HepG2 (cell line): ENCODE data around the gene MIA3. TPM values are rescaled to one million over a fixed set of nuclear protein-coding genes. Genes with fewer than 3 reads are reported as not detected.

ENCODE experiments used
- AKAP8 ChIP-seq: sonication (generic); formaldehyde crosslinking; IDR thresholded peaks from 2 replicates; pipeline ENCODE4 v1.5.1; 2020; ENCODE audit warnings: mild to moderate bottlenecking, missing genetic modification reagents
- GTF2F1 ChIP-seq: fragments of 150-350 bp; IDR thresholded peaks from 2 replicates; pipeline ENCODE4 v1.6.1; 2014; ENCODE audit warnings: low read length
- KAT8 ChIP-seq: IDR thresholded peaks from 2 replicates; pipeline ENCODE4 v1.6.1; 2016; ENCODE audit warnings: missing genetic modification reagents, missing compliant biosample characterization
- KDM1A ChIP-seq: IDR thresholded peaks from 2 replicates; pipeline ENCODE4 v1.6.1; 2016; ENCODE audit warnings: missing compliant biosample characterization
- KMT2A ChIP-seq: sonication (generic); formaldehyde crosslinking; IDR thresholded peaks from 2 replicates; pipeline ENCODE4 v1.4.0; 2020; ENCODE audit warnings: missing genetic modification reagents
- POLR2AphosphoS2 ChIP-seq: IDR thresholded peaks from 2 replicates; pipeline ENCODE4 v1.6.1; 2011; ENCODE audit warnings: low read depth, low read length, improper control_type of control experiment
- SNAI1 ChIP-seq: sonication (generic); formaldehyde crosslinking; IDR thresholded peaks from 2 replicates; pipeline ENCODE4 v1.5.0; 2020; ENCODE audit warnings: mild to moderate bottlenecking, missing genetic modification reagents, borderline replicate concordance
- ZBTB44 ChIP-seq: sonication (generic); formaldehyde crosslinking; IDR thresholded peaks from 2 replicates; pipeline ENCODE4 v1.4.0; 2020; ENCODE audit warnings: missing genetic modification reagents
- ZBTB8A ChIP-seq: sonication (generic); formaldehyde crosslinking; IDR thresholded peaks from 2 replicates; pipeline ENCODE4 v1.4.0; 2020; ENCODE audit warnings: mild to moderate bottlenecking, low read depth, missing genetic modification reagents, borderline replicate concordance
- ZNF543 ChIP-seq: sonication (generic); formaldehyde crosslinking; IDR thresholded peaks from 2 replicates; pipeline ENCODE4 v1.4.0; 2020; ENCODE audit warnings: mild to moderate bottlenecking, missing genetic modification reagents
- polyA plus RNA-seq, 8 experiments: library from polyadenylated mRNA; depleted of rRNA in 3 of 8; stranded (reverse) in 7 of 8; unstranded in 1 of 8; fragments of >200 nt; fragmentation: Illumina TruSeq in 4 of 8; extraction: Trizol in 4 of 8; gene quantifications; 2 replicates each; pipeline versions ENCODE4 v1.2.1 to v1.2.3, GENCODE V29; 2011 to 2016; ENCODE audit warnings: low read depth in 4 of 8, missing spikeins in 1 of 8, mixed read lengths in 1 of 8; ENCODE audit not compliant: insufficient read depth in 1 of 8
- total RNA-seq, 5 experiments: library from RNA; depleted of rRNA; stranded (reverse); fragments of >200 nt; fragmentation: Illumina TruSeq; extraction: Trizol; gene quantifications; 2 replicates each; pipeline ENCODE4 v1.2.3, GENCODE V29; 2016; ENCODE audit warnings: low read depth in 1 of 5
- TF ChIP-seq, protein P1 (sequence below): sonication (generic); formaldehyde crosslinking; IDR thresholded peaks from 2 replicates; pipeline ENCODE4 v1.5.0; 2020; ENCODE audit warnings: missing genetic modification reagents, mild to moderate bottlenecking, borderline replicate concordance
- TF ChIP-seq, protein P2 (sequence below): sonication (generic); formaldehyde crosslinking; IDR thresholded peaks from 2 replicates; pipeline ENCODE4 v1.4.0; 2020; ENCODE audit warnings: missing genetic modification reagents
- TF ChIP-seq, protein P3 (sequence below): sonication (generic); formaldehyde crosslinking; conservative IDR thresholded peaks from 2 replicates; pipeline ENCODE4 v1.5.0; 2020; ENCODE audit warnings: missing genetic modification reagents
- TF ChIP-seq, protein P4 (sequence below), 2 experiments: sonication (generic) in 1 of 2; formaldehyde crosslinking in 1 of 2; IDR thresholded peaks; 2 replicates each; pipeline versions ENCODE4 v1.5.1 to v1.6.1; 2011 to 2020; ENCODE audit warnings: borderline replicate concordance in 1 of 2, low read depth in 1 of 2, low read length in 1 of 2, mild to moderate bottlenecking in 1 of 2, missing genetic modification reagents in 1 of 2, moderate library complexity in 1 of 2

MIA3 gene
- total and polyA plus RNA-seq, 2 of the 13 experiments (the other 11 are each of a cell fraction or from before 2014, with no cell fraction given), result 45.6 to 48.7 TPM

DNA sequence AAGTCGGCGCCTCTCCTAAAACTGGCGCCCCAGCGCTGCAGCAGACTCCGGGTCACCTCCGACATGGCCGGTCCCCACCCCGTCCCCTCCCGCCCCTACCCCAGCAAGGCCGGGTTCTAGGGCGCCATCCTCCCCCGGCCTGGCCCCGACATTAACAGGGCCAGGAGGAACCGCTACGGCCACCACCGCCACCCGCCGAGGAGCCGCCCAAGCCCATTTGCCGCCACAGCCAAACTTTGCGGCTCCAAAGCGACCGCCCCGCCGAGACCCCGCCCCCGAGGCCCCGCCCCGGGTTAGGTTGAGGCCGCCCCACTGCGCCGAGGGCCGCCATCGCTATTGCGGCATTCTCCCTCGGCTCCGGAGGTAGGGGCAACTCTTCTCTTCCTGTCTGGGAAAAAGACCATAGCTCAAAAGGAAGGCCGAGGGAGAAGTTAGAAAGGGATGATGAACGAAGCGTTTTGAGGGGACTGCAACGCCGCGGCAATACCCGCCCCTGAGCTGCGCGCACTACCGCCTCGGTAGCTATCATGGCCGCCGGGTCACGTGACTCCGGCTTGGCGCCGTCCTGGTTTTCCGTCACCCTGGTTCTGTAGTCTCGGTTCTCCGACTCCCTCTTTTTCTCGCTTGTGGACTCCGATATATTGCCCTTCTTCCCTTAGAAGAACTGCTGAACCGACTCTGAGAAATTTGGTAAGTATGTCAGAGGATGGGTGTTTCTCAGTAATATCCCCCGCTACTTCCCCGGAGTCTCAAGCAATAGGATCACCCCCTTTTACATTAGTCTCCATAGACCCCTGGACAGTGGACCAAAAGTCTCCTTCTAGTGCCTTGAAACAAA is 94.6 kb downstream of the MIA3 start, which contains the start of the genes AIDA and BROX (continued):
- TF ChIP-seq, protein P1, sequence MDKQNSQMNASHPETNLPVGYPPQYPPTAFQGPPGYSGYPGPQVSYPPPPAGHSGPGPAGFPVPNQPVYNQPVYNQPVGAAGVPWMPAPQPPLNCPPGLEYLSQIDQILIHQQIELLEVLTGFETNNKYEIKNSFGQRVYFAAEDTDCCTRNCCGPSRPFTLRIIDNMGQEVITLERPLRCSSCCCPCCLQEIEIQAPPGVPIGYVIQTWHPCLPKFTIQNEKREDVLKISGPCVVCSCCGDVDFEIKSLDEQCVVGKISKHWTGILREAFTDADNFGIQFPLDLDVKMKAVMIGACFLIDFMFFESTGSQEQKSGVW, result no peak
- TF ChIP-seq KDM1A (CRISPR knock-in tag), result no peak
- TF ChIP-seq KAT8 (CRISPR knock-in tag), result peak; percentile 74
- TF ChIP-seq POLR2AphosphoS2, result 0 out of 2 replicates have a peak, but pooled peaks have one; percentile 1
- peak; percentile 5; the same call in 1 of the 2 replicates for TF ChIP-seq KMT2A (CRISPR knock-in tag)
- no peak for TF ChIP-seq ZNF543 (CRISPR knock-in tag)
- TF ChIP-seq GTF2F1, result peak; percentile 78; the same call in 1 of the 2 replicates
- no peak for TF ChIP-seq AKAP8 (CRISPR knock-in tag)
- no peak for TF ChIP-seq SNAI1
- TF ChIP-seq, protein P2, sequence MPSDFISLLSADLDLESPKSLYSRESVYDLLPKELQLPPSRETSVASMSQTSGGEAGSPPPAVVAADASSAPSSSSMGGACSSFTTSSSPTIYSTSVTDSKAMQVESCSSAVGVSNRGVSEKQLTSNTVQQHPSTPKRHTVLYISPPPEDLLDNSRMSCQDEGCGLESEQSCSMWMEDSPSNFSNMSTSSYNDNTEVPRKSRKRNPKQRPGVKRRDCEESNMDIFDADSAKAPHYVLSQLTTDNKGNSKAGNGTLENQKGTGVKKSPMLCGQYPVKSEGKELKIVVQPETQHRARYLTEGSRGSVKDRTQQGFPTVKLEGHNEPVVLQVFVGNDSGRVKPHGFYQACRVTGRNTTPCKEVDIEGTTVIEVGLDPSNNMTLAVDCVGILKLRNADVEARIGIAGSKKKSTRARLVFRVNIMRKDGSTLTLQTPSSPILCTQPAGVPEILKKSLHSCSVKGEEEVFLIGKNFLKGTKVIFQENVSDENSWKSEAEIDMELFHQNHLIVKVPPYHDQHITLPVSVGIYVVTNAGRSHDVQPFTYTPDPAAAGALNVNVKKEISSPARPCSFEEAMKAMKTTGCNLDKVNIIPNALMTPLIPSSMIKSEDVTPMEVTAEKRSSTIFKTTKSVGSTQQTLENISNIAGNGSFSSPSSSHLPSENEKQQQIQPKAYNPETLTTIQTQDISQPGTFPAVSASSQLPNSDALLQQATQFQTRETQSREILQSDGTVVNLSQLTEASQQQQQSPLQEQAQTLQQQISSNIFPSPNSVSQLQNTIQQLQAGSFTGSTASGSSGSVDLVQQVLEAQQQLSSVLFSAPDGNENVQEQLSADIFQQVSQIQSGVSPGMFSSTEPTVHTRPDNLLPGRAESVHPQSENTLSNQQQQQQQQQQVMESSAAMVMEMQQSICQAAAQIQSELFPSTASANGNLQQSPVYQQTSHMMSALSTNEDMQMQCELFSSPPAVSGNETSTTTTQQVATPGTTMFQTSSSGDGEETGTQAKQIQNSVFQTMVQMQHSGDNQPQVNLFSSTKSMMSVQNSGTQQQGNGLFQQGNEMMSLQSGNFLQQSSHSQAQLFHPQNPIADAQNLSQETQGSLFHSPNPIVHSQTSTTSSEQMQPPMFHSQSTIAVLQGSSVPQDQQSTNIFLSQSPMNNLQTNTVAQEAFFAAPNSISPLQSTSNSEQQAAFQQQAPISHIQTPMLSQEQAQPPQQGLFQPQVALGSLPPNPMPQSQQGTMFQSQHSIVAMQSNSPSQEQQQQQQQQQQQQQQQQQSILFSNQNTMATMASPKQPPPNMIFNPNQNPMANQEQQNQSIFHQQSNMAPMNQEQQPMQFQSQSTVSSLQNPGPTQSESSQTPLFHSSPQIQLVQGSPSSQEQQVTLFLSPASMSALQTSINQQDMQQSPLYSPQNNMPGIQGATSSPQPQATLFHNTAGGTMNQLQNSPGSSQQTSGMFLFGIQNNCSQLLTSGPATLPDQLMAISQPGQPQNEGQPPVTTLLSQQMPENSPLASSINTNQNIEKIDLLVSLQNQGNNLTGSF (CRISPR knock-in tag), result no peak
- no peak for TF ChIP-seq ZBTB8A (CRISPR knock-in tag)
- no peak for TF ChIP-seq ZBTB44 (CRISPR knock-in tag)
- TF ChIP-seq, protein P3, sequence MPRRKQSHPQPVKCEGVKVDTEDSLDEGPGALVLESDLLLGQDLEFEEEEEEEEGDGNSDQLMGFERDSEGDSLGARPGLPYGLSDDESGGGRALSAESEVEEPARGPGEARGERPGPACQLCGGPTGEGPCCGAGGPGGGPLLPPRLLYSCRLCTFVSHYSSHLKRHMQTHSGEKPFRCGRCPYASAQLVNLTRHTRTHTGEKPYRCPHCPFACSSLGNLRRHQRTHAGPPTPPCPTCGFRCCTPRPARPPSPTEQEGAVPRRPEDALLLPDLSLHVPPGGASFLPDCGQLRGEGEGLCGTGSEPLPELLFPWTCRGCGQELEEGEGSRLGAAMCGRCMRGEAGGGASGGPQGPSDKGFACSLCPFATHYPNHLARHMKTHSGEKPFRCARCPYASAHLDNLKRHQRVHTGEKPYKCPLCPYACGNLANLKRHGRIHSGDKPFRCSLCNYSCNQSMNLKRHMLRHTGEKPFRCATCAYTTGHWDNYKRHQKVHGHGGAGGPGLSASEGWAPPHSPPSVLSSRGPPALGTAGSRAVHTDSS (CRISPR knock-in tag), result no peak
- TF ChIP-seq, protein P4, sequence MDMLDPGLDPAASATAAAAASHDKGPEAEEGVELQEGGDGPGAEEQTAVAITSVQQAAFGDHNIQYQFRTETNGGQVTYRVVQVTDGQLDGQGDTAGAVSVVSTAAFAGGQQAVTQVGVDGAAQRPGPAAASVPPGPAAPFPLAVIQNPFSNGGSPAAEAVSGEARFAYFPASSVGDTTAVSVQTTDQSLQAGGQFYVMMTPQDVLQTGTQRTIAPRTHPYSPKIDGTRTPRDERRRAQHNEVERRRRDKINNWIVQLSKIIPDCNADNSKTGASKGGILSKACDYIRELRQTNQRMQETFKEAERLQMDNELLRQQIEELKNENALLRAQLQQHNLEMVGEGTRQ (IDR thresholded peaks at IDR 0.05; ENCODE audit: low read depth, low read length), result peak; percentile 97
- TF ChIP-seq, protein P4 (CRISPR knock-in tag; IDR thresholded peaks at IDR 0.05; ENCODE audit: borderline replicate concordance), result peak; percentile 99; the same call in 1 of the 2 replicates
